Measurements from ENCODE around the gene ACRBP. TPM values are rescaled to one million over a fixed set of nuclear protein-coding genes. Genes with fewer than 3 reads are reported as not detected.

The ACRBP gene
- total and polyA plus RNA-seq, 7 donors: 0.29 to 0.99 (median 0.82) TPM; not detected in 1

GRCh38 chr12:6635856-6636531 lies 11.2 kb downstream of the ACRBP start, which contains the start of gene LPAR5:
LPAR5 (minus strand) TSS chr12:6635959; CDS start chr12:6621248, 14,711 bp downstream.
- Histone ChIP-seq H3K36me3 (ENCODE audit: insufficient read depth in 1 of 2, low read depth in 1 of 2) (no peaks in the 10 kb centered on the region), H3K4me1 (no peaks in the 10 kb centered on the region), H3K9me3 (no peaks in the 10 kb centered on the region), H3K4me3 (no peak within 1 kb of the TSS), H3K27me3 (ENCODE audit: insufficient read depth in 3 of 3, low read length in 2 of 3) (peaks cover 0 to 3% (median 0%) of the 10 kb centered on the region in 3 donors), H3K27ac (no peak within 1 kb of the TSS)
- ATAC-seq: peak in 3 of 4 donors; percentile 27 to 33 (median 28)
- TF ChIP-seq CTCF (IDR thresholded peaks at IDR 0.05): no peak
- WGBS, 3 donors: 44 to 54% (median 47%) methylated on average over 18 of the region's 18 CpGs
- intact Hi-C loops (cut with DNase I): no loop called here
- DNase-seq: peak; percentile 34 to 60

DNA sequence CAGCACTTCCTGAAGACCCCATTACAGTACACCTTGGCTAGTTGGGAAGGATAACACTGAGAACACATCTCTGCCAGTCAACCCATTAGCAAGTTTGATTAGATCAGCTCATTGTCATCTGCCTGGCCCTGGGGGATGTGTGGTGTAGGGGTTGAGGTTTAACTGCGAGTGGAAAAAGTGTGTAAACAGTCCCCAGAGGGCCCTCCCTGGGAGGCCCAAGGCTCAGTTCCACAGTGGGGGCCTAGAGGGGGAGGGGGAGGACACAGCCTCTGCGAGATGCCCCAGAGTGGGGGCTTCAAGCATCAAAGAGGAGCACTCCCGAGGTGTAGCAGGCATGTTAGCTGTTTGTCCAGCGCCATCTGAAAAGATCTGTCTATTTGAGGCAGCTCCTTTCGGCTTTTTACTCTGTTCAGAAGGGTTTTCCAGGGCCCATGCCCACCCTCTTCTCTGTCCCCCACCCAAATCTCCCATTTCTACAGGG lies 11.8 kb downstream of the ACRBP start:
- Histone ChIP-seq H3K4me1 (no peaks in the 10 kb centered on the region), H3K9me3 (no peaks in the 10 kb centered on the region), H3K27ac (no peak overlapping the region), H3K36me3 (ENCODE audit: insufficient read depth in 1 of 2, low read depth in 1 of 2) (no peaks in the 10 kb centered on the region), H3K4me3 (no peak overlapping the region), H3K27me3 (ENCODE audit: insufficient read depth in 3 of 3, low read length in 2 of 3) (peaks cover 0 to 3% (median 0%) of the 10 kb centered on the region in 3 donors)
- WGBS, 3 donors: 58 to 66% (median 64%) methylated on average over 5 of the region's 5 CpGs
- DNase-seq (peak in 1 of 2 donors; percentile 35), ATAC-seq (no peak)
- intact Hi-C loops (cut with DNase I): no loop called here
- TF ChIP-seq CTCF (IDR thresholded peaks at IDR 0.05): no peak

GRCh38 chr12:6632026-6632983 lies 14.9 kb downstream of the ACRBP start:
- DNase-seq: peak in 1 of 2 donors; percentile 40
- no peaks in the 10 kb centered on the region for H3K4me1 ChIP-seq
- intact Hi-C loops (cut with DNase I): no loop called here
- H3K4me3 ChIP-seq: no peak overlapping the region
- TF ChIP-seq CTCF (IDR thresholded peaks at IDR 0.05): no peak
- peaks cover 0 to 6% (median 3%) of the 10 kb centered on the region in 3 donors for H3K27me3 ChIP-seq (ENCODE audit: insufficient read depth in 3 of 3, low read length in 2 of 3)
- ATAC-seq: no peak
- WGBS, 3 donors: 51 to 55% (median 54%) methylated on average over 21 of the region's 21 CpGs
- no peaks in the 10 kb centered on the region for H3K9me3 ChIP-seq
- no peaks in the 10 kb centered on the region for H3K36me3 ChIP-seq (ENCODE audit: insufficient read depth in 1 of 2, low read depth in 1 of 2)
- H3K27ac ChIP-seq: no peak overlapping the region

DNA sequence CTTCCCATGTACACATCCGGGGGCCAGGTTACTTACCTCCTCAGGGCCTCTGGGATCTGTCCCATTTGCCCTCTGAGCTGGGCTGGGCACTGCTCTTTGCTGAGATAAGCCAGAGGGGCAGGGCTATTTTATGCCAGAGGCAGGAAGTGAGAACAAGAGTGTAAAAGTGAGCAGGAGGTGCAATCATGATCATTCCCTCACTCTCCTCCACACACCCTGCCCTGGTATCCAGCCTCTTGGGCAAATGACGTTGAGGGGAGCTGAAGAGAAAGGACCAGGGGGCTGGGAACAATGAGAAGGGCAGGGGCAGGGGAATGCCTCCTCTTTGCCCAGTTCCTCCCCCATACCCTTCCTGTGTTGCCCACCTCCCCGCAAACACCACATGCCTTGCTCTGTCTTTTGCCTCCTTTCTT lies 15.7 kb downstream of the ACRBP start:
- ATAC-seq: no peak

More for the DNA sequence above, 15.7 kb downstream of the ACRBP start:
- Histone ChIP-seq H3K27ac (no peak overlapping the region), H3K36me3 (ENCODE audit: insufficient read depth in 1 of 2, low read depth in 1 of 2) (no peaks in the 10 kb centered on the region), H3K27me3 (ENCODE audit: insufficient read depth in 3 of 3, low read length in 2 of 3) (peaks cover 0 to 6% (median 3%) of the 10 kb centered on the region in 3 donors), H3K4me3 (no peak overlapping the region), H3K9me3 (no peaks in the 10 kb centered on the region), H3K4me1 (no peaks in the 10 kb centered on the region)
- DNase-seq: no peak
- 60 to 80% (median 64%) methylated on average over 3 of the region's 3 CpGs for whole genome bisulfite sequencing, 3 donors
- intact Hi-C loops (cut with DNase I): no loop called here
- no peak for TF ChIP-seq CTCF (IDR thresholded peaks at IDR 0.05)

Data from psoas muscle (tissue), 8 donors.